Upper lobe of left lung (tissue), 6 donors: ENCODE data around the gene BIRC7. TPM values are rescaled to one million over a fixed set of nuclear protein-coding genes. Genes with fewer than 3 reads are reported as not detected.
"Not testable (repeated sequence)": the region's sequence is repeated elsewhere in the genome, so short reads cannot be mapped to it uniquely, and the experiment has no call there.

Experiments used
- ATAC-seq, 2 donors: fragments of 200-7000 bp; cut with Tn5 transposase; one replicate each; pipeline ENCODE4 v1.9.1; 2022; ENCODE audit warnings: mild to moderate bottlenecking in 2 of 2, moderate library complexity in 2 of 2; ENCODE audit not compliant: low FRiP score in 2 of 2
- DNase-seq, 2 donors: peaks; one replicate each; pipeline ENCODE4 v3.0.0-alpha.2; 2019 to 2020
- H3K27ac ChIP-seq, 4 donors: fragments of 200-600 bp; sonication (generic); one replicate each; pipeline ENCODE4 v1.5.1; 2016 to 2019
- H3K27me3 ChIP-seq, 4 donors: fragments of 200-600 bp; sonication (generic); one replicate each; pipeline ENCODE4 v1.5.1; 2017 to 2019
- H3K36me3 ChIP-seq, 4 donors: fragments of 200-600 bp; sonication (generic); one replicate each; pipeline ENCODE4 v1.5.1; 2016 to 2019
- H3K4me1 ChIP-seq, 4 donors: fragments of 200-600 bp; sonication (generic); one replicate each; pipeline ENCODE4 v1.5.1; 2018 to 2019
- H3K4me3 ChIP-seq, 4 donors: fragments of 200-600 bp; sonication (generic); one replicate each; pipeline ENCODE4 v1.5.1; 2017 to 2019; ENCODE audit warnings: mild to moderate bottlenecking in 2 of 4, moderate library complexity in 1 of 4
- H3K9me3 ChIP-seq, 4 donors: fragments of 200-600 bp; sonication (generic); one replicate each; pipeline ENCODE4 v1.5.1; 2018 to 2019
- CTCF ChIP-seq, 6 experiments: fragments of 450-650 bp in 4 of 6; fragments of 200-600 bp in 2 of 6; sonication (generic) in 2 of 6; IDR thresholded peaks; one replicate each; pipeline ENCODE4 v1.5.1; 2016 to 2019; ENCODE audit warnings: antibody characterized with exemption in 6 of 6
- EP300 ChIP-seq, 4 donors: sonication (generic); formaldehyde crosslinking; IDR thresholded peaks; one replicate each; pipeline ENCODE4 v1.5.1; 2017; ENCODE audit warnings: antibody characterized with exemption in 4 of 4, control low read depth in 2 of 4
- POLR2A ChIP-seq, 4 donors: fragments of 450-650 bp; IDR thresholded peaks; one replicate each; pipeline ENCODE4 v1.5.1; 2016 to 2017; ENCODE audit warnings: antibody characterized with exemption in 4 of 4, mild to moderate bottlenecking in 2 of 4
- POLR2AphosphoS5 ChIP-seq, 2 donors: sonication (generic); formaldehyde crosslinking; IDR thresholded peaks; one replicate each; pipeline ENCODE4 v1.5.1; 2017; ENCODE audit warnings: antibody characterized with exemption in 2 of 2
- WGBS, 2 donors: methylation state at CpG; one replicate each; pipeline ENCODE4 v1.1.5; 2017 to 2018; 5-methylcytosine and 5-hydroxymethylcytosine counted together
- total RNA-seq, 6 donors: library from RNA; depleted of rRNA in 4 of 6; stranded (reverse); fragments of >200 nt in 4 of 6; gene quantifications; one replicate each; pipeline versions ENCODE4 v1.1.0 to v1.2.1, GENCODE V29; 2016 to 2021
- donor health status: DM: no; HTN: no; CAD: no; lungs with moderate emphysema.
- donor health status: DM: no; HTN: yes; CAD: no; lungs with severe emphysema.

The BIRC7 gene
- total RNA-seq, 6 donors from 2014 or later, result 1.3 to 15.0 (median 2.8) TPM; not detected in 2

DNA sequence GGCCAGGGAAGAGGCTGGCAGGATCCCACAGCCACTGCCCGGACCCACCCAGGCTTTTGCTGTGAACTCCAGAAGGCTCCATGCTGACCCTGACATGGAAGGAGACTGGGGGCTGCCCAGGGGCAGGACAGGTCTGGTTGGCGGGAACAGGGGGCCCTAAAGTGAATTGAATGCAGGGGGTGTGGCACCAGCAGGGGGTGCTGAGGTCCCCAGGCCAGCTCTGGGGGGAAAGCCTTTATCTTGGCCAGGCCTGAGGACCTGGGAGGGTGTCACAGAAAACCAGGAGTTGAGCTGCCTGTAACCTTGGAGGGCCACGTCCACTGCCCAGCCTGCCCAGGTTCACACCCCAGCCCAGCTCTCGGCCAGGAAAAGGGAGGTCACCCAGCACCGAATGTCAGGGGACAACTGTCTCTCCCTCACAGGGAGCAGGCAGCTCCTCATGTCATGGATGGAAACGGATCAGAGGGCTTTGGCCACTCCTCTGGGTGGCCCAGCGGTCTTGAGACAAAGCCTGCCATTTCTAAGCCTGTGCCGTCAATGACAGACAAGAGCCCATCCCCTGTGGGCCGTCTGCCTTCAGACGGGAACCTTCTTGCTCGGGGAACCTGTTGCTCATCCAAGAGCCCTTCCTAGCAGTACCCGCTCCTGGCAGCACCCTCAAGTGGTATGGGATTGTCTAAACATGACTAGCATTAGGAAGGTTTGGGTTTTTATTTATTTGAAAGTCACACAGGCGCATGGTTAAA is 16.8 kb upstream of the BIRC7 start:
- ATAC-seq (no peak), DNase-seq (no peak)
- peaks cover 11 to 20% (median 19%) of the 10 kb centered on the region in 4 donors for H3K4me1 ChIP-seq
- H3K27me3 ChIP-seq, result no peaks in the 10 kb centered on the region
- no peaks in the 10 kb centered on the region for H3K9me3 ChIP-seq
- WGBS, 2 donors, result 78 to 87% methylated on average over 6 to 13 of the region's 13 CpGs
- H3K4me3 ChIP-seq, result no peak overlapping the region
- peaks cover 0 to 7% (median 0%) of the 10 kb centered on the region in 4 donors for H3K36me3 ChIP-seq
- no peak overlapping the region for H3K27ac ChIP-seq
- TF ChIP-seq CTCF (IDR thresholded peaks at IDR 0.05), result no peak
- TF ChIP-seq POLR2A (IDR thresholded peaks at IDR 0.05), result no peak
- no peak for TF ChIP-seq POLR2AphosphoS5 (IDR thresholded peaks at IDR 0.05)
- no peak for TF ChIP-seq EP300 (IDR thresholded peaks at IDR 0.05)

- TF ChIP-seq CTCF (IDR thresholded peaks at IDR 0.05) (no peak), POLR2AphosphoS5 (IDR thresholded peaks at IDR 0.05) (no peak), POLR2A (IDR thresholded peaks at IDR 0.05) (no peak), EP300 (IDR thresholded peaks at IDR 0.05) (no peak)
- WGBS, 2 donors, result 80 to 84% methylated on average over 5 to 8 of the region's 8 CpGs
Measured at GRCh38 chr20:63219447-63219821, 16.3 kb upstream of the BIRC7 start.

DNA sequence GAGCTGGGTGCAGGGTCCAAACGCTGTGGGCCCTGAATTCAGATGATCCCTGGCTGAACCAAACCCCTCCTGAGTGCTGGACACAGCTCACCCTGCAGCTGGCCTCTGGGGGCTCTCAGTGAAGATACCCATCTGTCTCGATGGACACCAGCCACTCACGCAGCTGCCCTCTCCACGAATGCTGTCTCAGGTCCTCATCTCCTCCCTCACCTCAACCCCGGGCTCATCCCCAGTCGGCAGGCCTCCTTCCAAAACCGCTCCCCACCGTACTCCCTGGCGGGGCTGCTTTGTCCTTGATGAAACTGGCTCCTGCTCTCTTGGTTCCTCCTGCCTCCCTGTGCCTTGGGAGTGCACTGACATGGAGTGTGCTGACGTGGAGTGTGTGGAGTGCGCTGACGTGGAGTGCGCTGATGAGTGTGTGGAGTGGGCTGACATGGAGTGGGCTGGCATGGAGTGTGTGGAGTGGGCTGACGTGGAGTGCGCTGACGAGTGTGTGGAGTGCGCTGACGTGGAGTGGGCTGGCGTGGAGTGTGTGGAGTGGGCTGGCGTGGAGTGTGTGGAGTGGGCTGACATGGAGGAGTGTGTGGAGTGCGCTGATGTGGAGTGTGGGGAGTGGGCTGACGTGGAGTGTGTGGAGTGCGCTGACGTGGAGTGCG is 15.7 kb upstream of the BIRC7 start:
- no peaks in the 10 kb centered on the region for H3K27me3 ChIP-seq
- H3K9me3 ChIP-seq, result no peaks in the 10 kb centered on the region
- ATAC-seq (no peak), DNase-seq (no peak)
- no peak overlapping the region for H3K27ac ChIP-seq
- peaks cover 2 to 15% (median 9%) of the 10 kb centered on the region in 4 donors for H3K4me1 ChIP-seq
- TF ChIP-seq CTCF (IDR thresholded peaks at IDR 0.05) (no peak), POLR2A (IDR thresholded peaks at IDR 0.05) (no peak), EP300 (IDR thresholded peaks at IDR 0.05) (no peak), POLR2AphosphoS5 (IDR thresholded peaks at IDR 0.05) (no peak)
- no peak overlapping the region for H3K4me3 ChIP-seq
- H3K36me3 ChIP-seq, result no peaks in the 10 kb centered on the region
- 72 to 74% methylated on average over 22 to 24 of the region's 25 CpGs for WGBS, 2 donors

More at GRCh38 chr20:63219447-63219821, 16.3 kb upstream of the BIRC7 start:
- Histone ChIP-seq H3K4me3 (no peak overlapping the region), H3K27ac (no peak overlapping the region), H3K9me3 (no peaks in the 10 kb centered on the region), H3K4me1 (peaks cover 8 to 16% (median 14%) of the 10 kb centered on the region in 4 donors), H3K27me3 (no peaks in the 10 kb centered on the region), H3K36me3 (peaks cover 0 to 2% (median 0%) of the 10 kb centered on the region in 4 donors)
- DNase-seq (no peak), ATAC-seq (no peak)

- no peaks in the 10 kb centered on the region for H3K9me3 ChIP-seq
- H3K27ac ChIP-seq, result no peak overlapping the region
- peaks cover 0 to 12% (median 6%) of the 10 kb centered on the region in 4 donors for H3K4me1 ChIP-seq
- no peaks in the 10 kb centered on the region for H3K27me3 ChIP-seq
- no peak for DNase-seq
- no peak for ATAC-seq
- no peaks in the 10 kb centered on the region for H3K36me3 ChIP-seq
- H3K4me3 ChIP-seq, result no peak overlapping the region
- WGBS, 2 donors, result 54 to 80% methylated on average over 1 to 8 of the region's 9 CpGs
- TF ChIP-seq EP300 (IDR thresholded peaks at IDR 0.05) (no peak), POLR2AphosphoS5 (IDR thresholded peaks at IDR 0.05) (no peak), POLR2A (IDR thresholded peaks at IDR 0.05) (no peak), CTCF (IDR thresholded peaks at IDR 0.05) (no peak)
Measured at GRCh38 chr20:63220696-63221399, 14.9 kb upstream of the BIRC7 start.

DNA sequence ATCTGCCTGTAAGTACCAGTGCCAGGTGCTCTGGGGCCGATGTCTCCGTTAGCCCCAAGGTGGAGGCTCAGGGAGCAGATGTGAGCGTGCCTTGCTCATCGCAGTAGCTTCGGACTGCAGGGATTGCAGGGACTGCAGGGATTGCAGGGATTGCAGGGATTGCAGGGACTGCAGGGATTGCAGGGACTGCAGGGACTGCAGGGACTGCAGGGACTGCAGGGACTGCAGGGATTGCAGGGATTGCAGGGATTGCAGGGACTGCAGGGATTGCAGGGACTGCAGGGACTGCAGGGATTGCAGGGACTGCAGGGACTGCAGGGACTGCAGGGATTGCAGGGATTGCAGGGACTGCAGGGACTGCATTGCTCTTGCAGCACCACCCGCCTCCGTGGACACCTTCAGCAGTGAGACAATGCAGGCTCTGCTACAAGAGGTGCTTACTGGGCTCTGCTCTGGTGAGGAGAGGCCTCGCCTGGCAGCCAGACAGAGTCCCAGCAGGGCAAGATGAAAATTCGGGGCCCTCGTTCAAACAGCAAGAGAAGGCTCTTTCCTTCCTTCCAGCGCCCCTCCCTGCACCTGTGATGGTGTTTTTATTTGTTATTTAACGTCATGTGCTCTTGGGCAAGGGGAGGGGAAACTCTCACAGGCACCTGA is 14.2 kb upstream of the BIRC7 start:
- 46 to 72% methylated on average over 7 to 12 of the region's 12 CpGs for WGBS, 2 donors
- ATAC-seq, H3K36me3 ChIP-seq, H3K9me3 ChIP-seq, H3K27me3 ChIP-seq, H3K4me3 ChIP-seq, DNase-seq, H3K27ac ChIP-seq: not testable (repeated sequence)
- peaks cover 0 to 11% (median 4%) of the 10 kb centered on the region in 4 donors for H3K4me1 ChIP-seq
